HepG2 (cell line): ENCODE results near the gene COG1. TPM values are rescaled to one million over a fixed set of nuclear protein-coding genes. Genes with fewer than 3 reads are reported as not detected.

Source experiments
- ARNT ChIP-seq: fragments of 450-650 bp; IDR thresholded peaks from 2 replicates; pipeline ENCODE4 v1.6.1; 2017
- CEBPB ChIP-seq: IDR thresholded peaks from 2 replicates; pipeline ENCODE4 v1.6.1; 2011; ENCODE audit warnings: low read depth, low read length, improper control_type of control experiment, borderline replicate concordance
- FOXC1 ChIP-seq: sonication (generic); formaldehyde crosslinking; IDR thresholded peaks from 2 replicates; pipeline ENCODE4 v1.8.0; 2022; ENCODE audit warnings: mild to moderate bottlenecking, missing genetic modification reagents, borderline replicate concordance
- HOXD1 ChIP-seq: sonication (generic); formaldehyde crosslinking; IDR thresholded peaks from 2 replicates; pipeline ENCODE4 v1.5.0; 2020; ENCODE audit warnings: missing genetic modification reagents
- MAFK ChIP-seq, 2 experiments: IDR thresholded peaks in 1 of 2; conservative IDR thresholded peaks in 1 of 2; 2 replicates each; pipeline ENCODE4 v1.6.1; 2011; ENCODE audit warnings: improper control_type of control experiment in 2 of 2, low read length in 2 of 2
- MED8 ChIP-seq: sonication (generic); formaldehyde crosslinking; IDR thresholded peaks from 2 replicates; pipeline ENCODE4 v1.8.1; 2023; ENCODE audit warnings: mild to moderate bottlenecking, missing genetic modification reagents; ENCODE audit not compliant: insufficient replicate concordance
- MTA3 ChIP-seq: sonication (generic); formaldehyde crosslinking; IDR thresholded peaks from 2 replicates; pipeline ENCODE4 v1.4.0; 2020; ENCODE audit warnings: missing genetic modification reagents
- PRDM10 ChIP-seq: sonication (generic); formaldehyde crosslinking; IDR thresholded peaks from 2 replicates; pipeline ENCODE4 v1.4.0; 2020; ENCODE audit warnings: low read depth, missing genetic modification reagents
- RFX3 ChIP-seq: IDR thresholded peaks from 2 replicates; pipeline ENCODE4 v1.6.1; 2016; ENCODE audit warnings: missing biosample characterization, missing genetic modification reagents
- ZBTB4 ChIP-seq: sonication (generic); formaldehyde crosslinking; IDR thresholded peaks from 2 replicates; pipeline ENCODE4 v1.4.0; 2020; ENCODE audit warnings: missing genetic modification reagents, mild to moderate bottlenecking, borderline replicate concordance
- ZNF318 ChIP-seq: sonication (generic); formaldehyde crosslinking; IDR thresholded peaks from 2 replicates; pipeline ENCODE4 v1.4.0; 2020; ENCODE audit warnings: mild to moderate bottlenecking, missing genetic modification reagents
- ZNF335 ChIP-seq: sonication (generic); formaldehyde crosslinking; IDR thresholded peaks from 2 replicates; pipeline ENCODE4 v1.4.0; 2020; ENCODE audit warnings: missing genetic modification reagents
- ZNF484 ChIP-seq: sonication (generic); formaldehyde crosslinking; IDR thresholded peaks from 2 replicates; pipeline ENCODE4 v1.5.1; 2020; ENCODE audit warnings: mild to moderate bottlenecking, low read depth, missing genetic modification reagents, borderline replicate concordance
- ZNF605 ChIP-seq: sonication (generic); formaldehyde crosslinking; IDR thresholded peaks from 2 replicates; pipeline ENCODE4 v1.8.0; 2022; ENCODE audit warnings: mild to moderate bottlenecking, missing genetic modification reagents
- polyA plus RNA-seq, 8 experiments: library from polyadenylated mRNA; depleted of rRNA in 3 of 8; stranded (reverse) in 7 of 8; unstranded in 1 of 8; fragments of >200 nt; fragmentation: Illumina TruSeq in 4 of 8; extraction: Trizol in 4 of 8; gene quantifications; 2 replicates each; pipeline versions ENCODE4 v1.2.1 to v1.2.3, GENCODE V29; 2011 to 2016; ENCODE audit warnings: low read depth in 4 of 8, missing spikeins in 1 of 8, mixed read lengths in 1 of 8; ENCODE audit not compliant: insufficient read depth in 1 of 8
- total RNA-seq, 5 experiments: library from RNA; depleted of rRNA; stranded (reverse); fragments of >200 nt; fragmentation: Illumina TruSeq; extraction: Trizol; gene quantifications; 2 replicates each; pipeline ENCODE4 v1.2.3, GENCODE V29; 2016; ENCODE audit warnings: low read depth in 1 of 5

The COG1 gene
- total and polyA plus RNA-seq, 2 of the 13 experiments (the other 11 are each of a cell fraction or from before 2014, with no cell fraction given) = 36.6 to 39.7 TPM

- no peak for TF ChIP-seq ZNF318 (CRISPR knock-in tag)
- no peak for TF ChIP-seq ZNF605 (CRISPR knock-in tag)
- no peak for TF ChIP-seq MED8 (CRISPR knock-in tag)
- TF ChIP-seq MTA3 (CRISPR knock-in tag) = no peak
- TF ChIP-seq ZNF484 = no peak
- TF ChIP-seq PRDM10 (CRISPR knock-in tag) = no peak
- no peak for TF ChIP-seq MAFK (conservative IDR thresholded peaks at IDR 0.05 in 1 of 2, IDR thresholded peaks at IDR 0.05 in 1 of 2; ENCODE audit: low read length in 2 of 2)
- TF ChIP-seq ZNF335 = 0 out of 2 replicates have a peak, but pooled peaks have one; percentile 71
- TF ChIP-seq ZBTB4 = no peak
- TF ChIP-seq FOXC1 = no peak
- no peak for TF ChIP-seq CEBPB
- no peak for TF ChIP-seq ARNT
- no peak for TF ChIP-seq RFX3 (CRISPR knock-in tag)
- no peak for TF ChIP-seq HOXD1 (CRISPR knock-in tag)
These were observed 12.7 kb downstream of the COG1 start (continued) for GRCh38 chr17:73205459-73205961.
